SK-N-MC (cell line): ENCODE data around the gene BLNK.

Experiments used
- EZH2 ChIP-seq: fragments of 200-600 bp; sonication (generic); IDR thresholded peaks from one replicate; pipeline ENCODE4 v1.6.1; 2017; ENCODE audit warnings: antibody characterized with exemption
- FOXP2 ChIP-seq: optimal IDR thresholded peaks from 2 replicates; pipeline ENCODE3; 2011; ENCODE audit warnings: mild to moderate bottlenecking, moderate library complexity; ENCODE audit not compliant: insufficient read depth; ENCODE audit errors: extremely low read length, control extremely low read depth
- POLR2AphosphoS5 ChIP-seq: IDR thresholded peaks from 2 replicates; pipeline ENCODE4 v1.6.1; 2012; ENCODE audit warnings: mild to moderate bottlenecking, low read depth, low read length, borderline replicate concordance

- TF ChIP-seq POLR2AphosphoS5 = no peak
- no peak for TF ChIP-seq EZH2
- no peak for TF ChIP-seq FOXP2
Measured at GRCh38 chr10:96152437-96152836, 118.9 kb downstream of the BLNK start.
